HCT116 (cell line): Measurements from ENCODE around the gene AASS. TPM values are rescaled to one million over a fixed set of nuclear protein-coding genes. Genes with fewer than 3 reads are reported as not detected.

Experiments
- ATAC-seq: fragments of 200-7000 bp; cut with Tn5 transposase; 2 replicates; pipeline ENCODE4 v1.9.1; 2020; ENCODE audit warnings: mild to moderate bottlenecking, moderate library complexity
- BruUV-seq: library from RNA; stranded (reverse); fragments of 400-500 nt; replicated peaks from 2 replicates; lab custom pipeline; 2021; lab: Mats Ljungman, UMichigan
- CTCF ChIA-PET: fragments of 300-600 bp; sonication (Branson Sonifier 250); formaldehyde crosslinking; loops from one replicate; lab custom pipeline; 2021; ENCODE audit warnings: antibody characterized with exemption; lab: Charles Lee
- POLR2A ChIA-PET: fragments of 300-600, 350-600 bp; sonication (Branson Sonifier 250); formaldehyde crosslinking; loops from one replicate; lab custom pipeline; 2021; ENCODE audit warnings: antibody characterized with exemption; lab: Charles Lee
- RAD21 ChIA-PET, 2 experiments: fragments of 300-600 bp; sonication (Branson Sonifier 250); formaldehyde crosslinking; loops; one replicate each; lab custom pipeline; 2023; ENCODE audit warnings: low total read pairs in 2 of 2; ENCODE audit not compliant: uncharacterized antibody in 2 of 2, unreplicated experiment in 2 of 2, low non-redundant PET in 1 of 2; lab: Charles Lee
- DNase-seq: peaks from one replicate; pipeline ENCODE4 v3.0.0-alpha.2; 2010; ENCODE audit warnings: low read depth, low spot score
- H2AFZ ChIP-seq: fragments of 200-600 bp; shearing (Covaris generic), sonication (generic); 2 replicates; pipeline ENCODE4 v1.6.1; 2017; ENCODE audit warnings: low read depth, mixed run types, mixed read lengths, antibody characterized with exemption, low read length; ENCODE audit not compliant: poor library complexity, severe bottlenecking
- H3K27ac ChIP-seq: 2 replicates; pipeline ENCODE4 v1.5.1; 2012; ENCODE audit warnings: low read depth, low read length
- H3K27me3 ChIP-seq: fragments of 200-600 bp; sonication (generic); 2 replicates; pipeline ENCODE4 v1.6.1; 2016; ENCODE audit warnings: mixed run types, low read length, mixed read lengths; ENCODE audit not compliant: insufficient read depth
- H3K36me3 ChIP-seq, 2 experiments: fragments of 200-500 bp in 1 of 2; fragments of 200-600 bp in 1 of 2; sonication (Bioruptor generic) in 1 of 2; sonication (generic) in 1 of 2; 2 replicates each; pipeline versions ENCODE4 v1.5.1 to v1.6.1; 2014 to 2016; ENCODE audit warnings: low read length in 2 of 2, inconsistent platforms in 1 of 2, mixed read lengths in 1 of 2, mixed run types in 1 of 2; ENCODE audit not compliant: insufficient read depth in 2 of 2, control insufficient read depth in 1 of 2
- H3K4me1 ChIP-seq, 2 experiments: fragments of 200-600 bp in 1 of 2; sonication (generic) in 1 of 2; 2 replicates each; pipeline versions ENCODE4 v1.5.1 to v1.6.1; 2012 to 2017; ENCODE audit warnings: low read length in 2 of 2, inconsistent platforms in 1 of 2, mild to moderate bottlenecking in 1 of 2, mixed read lengths in 1 of 2, mixed run types in 1 of 2, moderate library complexity in 1 of 2; ENCODE audit not compliant: insufficient read depth in 2 of 2, control insufficient read depth in 1 of 2
- H3K4me2 ChIP-seq: fragments of 200-600 bp; sonication (generic); 2 replicates; pipeline ENCODE4 v1.6.1; 2017; ENCODE audit warnings: mixed run types, low read length, mixed read lengths
- H3K4me3 ChIP-seq, 2 experiments: fragments of 200-600 bp in 1 of 2; sonication (generic) in 1 of 2; replicated peaks in 1 of 2; 2 replicates each; pipeline ENCODE4 v1.5.1; 2011 to 2016; ENCODE audit warnings: low read length in 2 of 2, control low read depth in 1 of 2, low read depth in 1 of 2, mild to moderate bottlenecking in 1 of 2, mixed read lengths in 1 of 2, mixed run types in 1 of 2
- H3K79me2 ChIP-seq: fragments of 200-600 bp; sonication (generic); 2 replicates; pipeline ENCODE4 v1.6.1; 2017; ENCODE audit warnings: mild to moderate bottlenecking, mixed run types, low read length, moderate library complexity, mixed read lengths; ENCODE audit not compliant: insufficient read depth
- H3K9ac ChIP-seq: fragments of 200-600 bp; sonication (generic); 2 replicates; pipeline ENCODE4 v1.6.1; 2016; ENCODE audit warnings: low read length, mixed read lengths
- H3K9me2 ChIP-seq: fragments of 200-600 bp; sonication (generic), shearing (Covaris generic); 2 replicates; pipeline ENCODE4 v1.6.1; 2017; ENCODE audit warnings: mixed run types, mild to moderate bottlenecking, moderate library complexity; ENCODE audit not compliant: insufficient read depth
- H3K9me3 ChIP-seq, 2 experiments: fragments of 200-500 bp in 1 of 2; fragments of 200-600 bp in 1 of 2; sonication (Bioruptor generic) in 1 of 2; sonication (generic) in 1 of 2; 2 replicates each; pipeline ENCODE4 v1.6.1; 2014 to 2017; ENCODE audit warnings: low read length in 2 of 2, mixed read lengths in 2 of 2, inconsistent platforms in 1 of 2, low read depth in 1 of 2, mild to moderate bottlenecking in 1 of 2, mixed run types in 1 of 2, moderate library complexity in 1 of 2; ENCODE audit not compliant: control insufficient read depth in 1 of 2, insufficient read depth in 1 of 2
- H4K20me1 ChIP-seq: fragments of 200-600 bp; sonication (generic), shearing (Covaris generic); 2 replicates; pipeline ENCODE4 v1.6.1; 2017; ENCODE audit warnings: mixed run types, mild to moderate bottlenecking, moderate library complexity; ENCODE audit not compliant: insufficient read depth
- JUND ChIP-seq: IDR thresholded peaks from 2 replicates; pipeline ENCODE4 v1.6.1; 2012
- POLR2A ChIP-seq: IDR thresholded peaks from 2 replicates; pipeline ENCODE4 v1.7.0; 2011; ENCODE audit warnings: borderline replicate concordance; ENCODE audit not compliant: insufficient read depth, insufficient read length; ENCODE audit errors: extremely low read depth
- POLR2AphosphoS5 ChIP-seq: IDR thresholded peaks from 2 replicates; pipeline ENCODE4 v1.6.1; 2011; ENCODE audit warnings: mild to moderate bottlenecking, low read depth, low read length, moderate library complexity
- SRF ChIP-seq: IDR thresholded peaks from 2 replicates; pipeline ENCODE4 v1.6.1; 2012; ENCODE audit warnings: low read depth
- YY1 ChIP-seq: IDR thresholded peaks from 2 replicates; pipeline ENCODE4 v1.6.1; 2011; ENCODE audit warnings: low read length, low read depth, moderate library complexity, mild to moderate bottlenecking; ENCODE audit not compliant: insufficient replicate concordance; ENCODE audit errors: extremely low read depth
- ZNF274 ChIP-seq: fragments of 200-500 bp; sonication (Bioruptor generic); IDR thresholded peaks from 2 replicates; pipeline ENCODE4 v1.6.1; 2014; ENCODE audit warnings: mild to moderate bottlenecking, low read depth, low read length, inconsistent platforms
- intact Hi-C: fragments of 100-400 bp; cut with micrococcal nuclease; formaldehyde crosslinking; loops from 2 replicates; pipeline ENCODE4 v1.10.0; 2022
- total RNA-seq: library from RNA; stranded (reverse); gene quantifications from one replicate; pipeline ENCODE4 v1.2.1, GENCODE V29; 2021; ENCODE audit not compliant: unreplicated experiment
- TF ChIP-seq, protein P1 (sequence below): IDR thresholded peaks from 2 replicates; pipeline ENCODE4 v1.6.1; 2012; ENCODE audit warnings: low read depth
- TF ChIP-seq, protein P2 (sequence below): IDR thresholded peaks from 2 replicates; pipeline ENCODE4 v1.6.1; 2012

Gene AASS
- total RNA-seq, 1 experiment from 2014 or later, result 5.1 TPM

DNA sequence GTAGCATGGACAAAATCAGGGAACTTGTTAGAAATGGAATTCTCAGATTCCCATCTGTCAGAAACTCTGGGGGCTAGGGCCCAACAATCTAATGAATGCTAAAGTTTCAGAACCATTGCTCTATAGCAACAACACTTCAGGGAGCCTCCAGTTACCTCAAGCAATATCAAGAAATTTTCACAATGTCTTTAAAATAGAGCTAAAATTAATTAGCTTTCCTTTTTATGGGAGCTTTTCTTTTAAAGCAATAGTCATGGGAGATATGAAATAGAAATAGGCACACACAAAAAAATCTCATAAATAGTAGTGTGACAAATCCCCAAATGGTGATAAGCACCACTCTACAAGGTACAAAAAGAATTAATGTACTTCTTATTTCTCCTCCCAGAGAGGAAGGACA is 80.9 kb downstream of the AASS start:
- no peak overlapping the region for H3K4me3 ChIP-seq
- intact Hi-C loops, result no loop called here
- H3K4me2 ChIP-seq, result no peak overlapping the region
- H3K9ac ChIP-seq, result no peak overlapping the region
- no peaks in the 10 kb centered on the region for H3K9me3 ChIP-seq
- no TSS peak for BruUV-seq
- RAD21 ChIA-PET, result no interaction called here
- H3K4me1 ChIP-seq, result no peaks in the 10 kb centered on the region
- TF ChIP-seq, protein P1, sequence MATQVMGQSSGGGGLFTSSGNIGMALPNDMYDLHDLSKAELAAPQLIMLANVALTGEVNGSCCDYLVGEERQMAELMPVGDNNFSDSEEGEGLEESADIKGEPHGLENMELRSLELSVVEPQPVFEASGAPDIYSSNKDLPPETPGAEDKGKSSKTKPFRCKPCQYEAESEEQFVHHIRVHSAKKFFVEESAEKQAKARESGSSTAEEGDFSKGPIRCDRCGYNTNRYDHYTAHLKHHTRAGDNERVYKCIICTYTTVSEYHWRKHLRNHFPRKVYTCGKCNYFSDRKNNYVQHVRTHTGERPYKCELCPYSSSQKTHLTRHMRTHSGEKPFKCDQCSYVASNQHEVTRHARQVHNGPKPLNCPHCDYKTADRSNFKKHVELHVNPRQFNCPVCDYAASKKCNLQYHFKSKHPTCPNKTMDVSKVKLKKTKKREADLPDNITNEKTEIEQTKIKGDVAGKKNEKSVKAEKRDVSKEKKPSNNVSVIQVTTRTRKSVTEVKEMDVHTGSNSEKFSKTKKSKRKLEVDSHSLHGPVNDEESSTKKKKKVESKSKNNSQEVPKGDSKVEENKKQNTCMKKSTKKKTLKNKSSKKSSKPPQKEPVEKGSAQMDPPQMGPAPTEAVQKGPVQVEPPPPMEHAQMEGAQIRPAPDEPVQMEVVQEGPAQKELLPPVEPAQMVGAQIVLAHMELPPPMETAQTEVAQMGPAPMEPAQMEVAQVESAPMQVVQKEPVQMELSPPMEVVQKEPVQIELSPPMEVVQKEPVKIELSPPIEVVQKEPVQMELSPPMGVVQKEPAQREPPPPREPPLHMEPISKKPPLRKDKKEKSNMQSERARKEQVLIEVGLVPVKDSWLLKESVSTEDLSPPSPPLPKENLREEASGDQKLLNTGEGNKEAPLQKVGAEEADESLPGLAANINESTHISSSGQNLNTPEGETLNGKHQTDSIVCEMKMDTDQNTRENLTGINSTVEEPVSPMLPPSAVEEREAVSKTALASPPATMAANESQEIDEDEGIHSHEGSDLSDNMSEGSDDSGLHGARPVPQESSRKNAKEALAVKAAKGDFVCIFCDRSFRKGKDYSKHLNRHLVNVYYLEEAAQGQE, result no peak
- TF ChIP-seq, protein P2, sequence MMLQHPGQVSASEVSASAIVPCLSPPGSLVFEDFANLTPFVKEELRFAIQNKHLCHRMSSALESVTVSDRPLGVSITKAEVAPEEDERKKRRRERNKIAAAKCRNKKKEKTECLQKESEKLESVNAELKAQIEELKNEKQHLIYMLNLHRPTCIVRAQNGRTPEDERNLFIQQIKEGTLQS, result no peak
- TF ChIP-seq POLR2A (no peak), JUND (no peak), YY1 (no peak), SRF (no peak)
- H4K20me1 ChIP-seq, result no peaks in the 10 kb centered on the region
- H3K36me3 ChIP-seq, result no peaks in the 10 kb centered on the region
- CTCF ChIA-PET, result no interaction called here
- no peak overlapping the region for H3K27ac ChIP-seq
- H3K79me2 ChIP-seq, result no peaks in the 10 kb centered on the region
- no peaks in the 10 kb centered on the region for H3K9me2 ChIP-seq
- ATAC-seq (no peak), DNase-seq (no peak)
- H3K27me3 ChIP-seq, result no peaks in the 10 kb centered on the region
- no peak overlapping the region for H2AFZ ChIP-seq
- POLR2A ChIA-PET, result no interaction called here

DNA sequence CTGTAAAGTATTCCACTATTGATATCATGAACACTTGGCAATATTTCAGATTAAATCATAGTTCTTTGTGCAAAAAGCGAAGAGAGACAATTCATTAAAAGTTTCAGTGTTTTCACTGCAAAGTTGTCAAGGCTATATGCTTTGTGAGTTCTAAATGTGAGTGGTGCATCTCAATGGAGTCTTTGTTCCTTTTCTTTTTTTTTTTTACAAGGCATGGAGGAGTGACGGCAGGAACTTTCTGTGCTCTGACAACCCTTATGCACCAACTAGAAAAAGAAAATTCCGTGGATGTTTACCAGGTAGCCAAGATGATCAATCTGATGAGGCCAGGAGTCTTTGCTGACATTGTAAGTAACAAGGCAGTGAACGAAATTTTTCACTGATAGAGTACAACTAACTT is 84.5 kb downstream of the AASS start:
- no peak for DNase-seq
- no peaks in the 10 kb centered on the region for H3K9me2 ChIP-seq
- no peaks in the 10 kb centered on the region for H3K79me2 ChIP-seq
- RAD21 ChIA-PET, result no interaction called here
- no peak overlapping the region for H3K27ac ChIP-seq
- no peak overlapping the region for H3K4me2 ChIP-seq
- no peak overlapping the region for H2AFZ ChIP-seq
- H3K36me3 ChIP-seq, result no peaks in the 10 kb centered on the region
- H3K27me3 ChIP-seq, result no peaks in the 10 kb centered on the region
- H3K4me1 ChIP-seq, result no peaks in the 10 kb centered on the region
- H3K9me3 ChIP-seq, result no peaks in the 10 kb centered on the region
- no peak overlapping the region for H3K4me3 ChIP-seq
- CTCF ChIA-PET, result no interaction called here
- no peak for ATAC-seq
- POLR2A ChIA-PET, result no interaction called here
- no peaks in the 10 kb centered on the region for H4K20me1 ChIP-seq
- no peak overlapping the region for H3K9ac ChIP-seq
- BruUV-seq, result no TSS peak
- TF ChIP-seq, protein P2, result no peak
- no peak for TF ChIP-seq SRF
- no peak for TF ChIP-seq POLR2AphosphoS5
- TF ChIP-seq ZNF274, result no peak
- TF ChIP-seq YY1, result no peak
- no peak for TF ChIP-seq POLR2A
- intact Hi-C loops, result no loop called here
